CD4-positive, alpha-beta T cell treated with Interleukin-17A for 4 hours (primary cell): ENCODE measurements around the gene ELL2.

Experiments
- DNase-seq: peaks from one replicate; pipeline ENCODE4 v3.0.0-alpha.2; 2020; ENCODE audit warnings: mixed read lengths

ELL2 gene

DNA sequence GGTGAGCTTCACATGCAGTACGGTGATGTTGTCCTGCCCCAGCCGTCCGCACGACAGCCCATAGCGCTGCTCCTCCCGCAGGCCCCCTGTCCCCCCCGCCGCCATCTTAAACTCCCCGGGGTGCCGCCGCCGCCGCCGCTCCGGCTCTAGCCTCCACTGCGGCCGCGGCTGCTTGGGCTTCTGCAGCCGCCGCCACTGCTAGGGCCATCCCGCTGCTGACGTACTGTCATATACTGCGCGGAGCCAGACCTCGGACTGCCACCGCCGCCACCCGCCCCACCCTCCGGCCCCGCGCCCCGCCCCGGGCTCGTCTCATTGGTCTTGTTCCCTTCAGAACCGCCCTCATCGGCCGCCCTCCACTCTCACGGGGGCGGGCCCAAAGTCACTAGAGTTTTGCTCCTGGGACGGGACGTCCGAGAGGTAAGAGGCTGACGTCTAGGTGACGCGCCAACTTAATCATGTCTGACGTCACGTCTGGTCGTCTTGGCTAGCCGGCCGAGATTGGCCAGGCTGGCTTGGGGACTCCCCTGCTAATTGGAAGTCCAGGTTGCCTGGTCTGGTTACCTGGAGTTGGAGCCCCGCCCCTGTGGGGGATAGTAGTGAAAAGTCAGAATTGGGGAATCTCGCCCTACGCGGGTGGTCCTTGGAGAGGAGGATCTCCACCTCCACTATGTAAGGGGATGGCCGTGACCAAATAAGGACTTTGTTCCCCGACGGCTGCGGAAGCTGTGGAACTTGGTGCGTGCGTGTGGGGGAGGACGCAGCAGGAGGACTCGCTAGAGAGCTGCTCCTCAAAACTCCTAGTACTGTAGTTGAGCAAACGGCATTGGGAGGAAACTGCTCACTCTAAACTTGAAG, at the start of gene ELL2:
TSS of gene ELL2 (minus strand) at position 235 of the 858 bp plus-strand sequence. CDS start at position 105, 130 bp downstream.
- DNase-seq: peak; percentile 96

- no peak for DNase-seq
Measured at GRCh38 chr5:96008987-96009647, 47.5 kb upstream of the ELL2 start.

DNA sequence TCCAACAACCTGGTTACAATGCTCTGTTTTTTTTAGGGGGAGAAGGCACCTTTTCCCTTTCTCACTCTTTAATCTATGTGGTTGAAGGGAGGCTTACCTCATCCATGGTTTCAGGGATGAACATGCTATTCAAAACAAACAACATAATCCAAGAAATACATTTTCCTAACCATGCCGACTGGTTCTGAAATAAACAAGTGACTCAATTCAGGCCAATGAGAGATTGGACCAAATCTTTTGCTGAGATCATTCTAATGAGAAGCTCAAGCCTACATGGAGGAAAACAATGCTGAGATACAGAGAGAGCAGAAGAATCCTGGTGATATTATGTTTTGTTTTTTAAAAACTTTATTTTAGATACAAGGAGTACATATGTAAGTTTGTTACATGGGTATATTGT, 46.8 kb upstream of the ELL2 start:
- no peak for DNase-seq

GRCh38 chr5:96007051-96007450, 45.4 kb upstream of the ELL2 start:
- DNase-seq: no peak

DNA sequence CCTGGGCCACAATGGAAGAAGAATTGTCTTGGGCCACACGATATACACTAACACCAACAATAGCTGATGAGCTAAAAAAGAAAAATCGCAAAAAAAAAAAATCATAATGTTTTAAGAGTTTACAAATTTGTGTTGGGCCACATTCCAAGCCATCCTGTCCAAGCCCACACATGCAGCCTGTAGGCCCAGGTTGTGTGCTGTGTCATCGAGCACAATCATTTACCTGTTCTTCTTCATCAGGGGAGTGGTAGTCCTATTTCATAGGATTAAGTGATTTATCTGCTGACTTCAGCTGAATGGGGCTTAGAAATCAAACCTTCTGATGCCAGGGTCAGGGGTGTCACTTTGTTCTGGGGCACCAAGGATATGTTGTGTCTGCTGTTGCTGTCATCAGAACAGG, 44.6 kb upstream of the ELL2 start:
- DNase-seq: no peak

DNA sequence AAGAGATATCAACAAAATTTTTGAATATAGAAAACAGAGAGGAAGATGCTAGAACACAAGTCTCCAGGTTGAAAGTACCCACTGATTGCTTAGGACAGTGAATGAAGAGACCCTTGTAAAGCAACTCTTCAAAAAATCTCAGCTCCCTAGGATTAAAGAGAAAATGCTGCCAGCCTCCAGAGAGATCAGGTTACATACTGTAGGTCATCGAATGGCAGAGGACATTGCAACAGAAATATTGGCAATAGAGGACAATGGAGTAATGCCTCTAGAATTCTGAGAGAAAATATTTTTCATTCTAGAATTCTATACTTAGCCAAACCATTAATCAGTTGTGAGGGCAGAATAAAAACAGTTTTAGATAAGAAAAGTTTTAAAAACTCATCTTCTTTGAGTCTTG, 43.1 kb upstream of the ELL2 start:
- DNase-seq: no peak

GRCh38 chr5:96004087-96004486, 42.4 kb upstream of the ELL2 start:
- DNase-seq: no peak

DNA sequence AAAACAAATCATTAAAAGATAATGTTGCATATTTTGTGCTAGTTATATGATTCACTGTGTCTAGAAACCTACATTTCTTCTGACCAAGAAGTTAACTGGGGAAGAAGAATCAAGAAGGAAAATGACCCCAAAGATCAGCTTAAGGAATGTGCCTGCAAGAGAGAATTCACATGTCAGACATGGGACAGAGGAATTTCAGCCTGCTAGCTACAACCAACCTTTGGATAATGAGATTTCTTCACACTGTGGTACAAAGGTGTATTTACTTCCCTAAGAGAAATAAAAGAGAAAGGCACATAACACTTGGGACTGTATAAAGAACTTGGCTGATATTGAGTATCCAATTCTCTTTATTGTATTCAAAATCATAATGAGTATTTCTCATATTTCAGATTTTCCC, 39.6 kb upstream of the ELL2 start:
- no peak for DNase-seq

- no peak for DNase-seq
Measured at GRCh38 chr5:96000308-96000707, 38.7 kb upstream of the ELL2 start.

DNA sequence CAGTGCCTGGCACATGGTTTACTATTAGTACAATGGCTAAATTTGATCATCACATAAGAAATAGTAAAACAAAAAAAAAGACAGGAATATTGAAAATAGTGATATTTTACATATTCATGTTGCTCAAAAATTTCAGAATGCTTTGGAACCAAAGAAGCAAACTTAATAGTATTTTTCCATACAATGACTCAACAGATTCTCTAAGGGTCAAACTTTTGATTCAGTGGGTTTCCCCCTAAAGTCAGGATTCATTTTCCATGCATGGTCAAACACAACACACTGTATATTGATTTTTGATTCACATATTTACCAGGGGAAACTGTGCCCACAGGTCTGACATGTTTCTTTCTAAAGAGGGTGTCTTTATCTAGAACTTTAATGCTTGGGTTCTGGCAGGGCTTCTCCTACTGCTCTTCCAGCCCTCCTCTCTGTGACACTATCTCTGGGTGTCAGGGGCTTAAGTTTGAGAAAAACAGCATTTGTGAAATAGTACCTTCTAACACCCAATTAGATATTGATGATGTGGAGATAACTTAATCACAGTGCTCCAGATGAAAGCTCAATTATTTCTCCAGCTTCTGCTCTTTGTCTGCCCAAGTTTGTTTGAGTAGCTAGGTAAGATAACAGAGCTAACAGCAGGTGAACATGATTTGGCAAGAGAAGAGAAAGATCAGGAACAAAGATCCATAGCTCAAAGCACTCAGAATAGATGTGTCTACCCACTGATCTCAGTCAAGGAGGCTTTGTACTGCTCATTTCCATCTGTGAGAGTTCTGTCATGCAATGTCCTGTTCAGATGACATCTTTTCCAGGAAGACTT, 35.5 kb upstream of the ELL2 start:
- DNase-seq: no peak

DNA sequence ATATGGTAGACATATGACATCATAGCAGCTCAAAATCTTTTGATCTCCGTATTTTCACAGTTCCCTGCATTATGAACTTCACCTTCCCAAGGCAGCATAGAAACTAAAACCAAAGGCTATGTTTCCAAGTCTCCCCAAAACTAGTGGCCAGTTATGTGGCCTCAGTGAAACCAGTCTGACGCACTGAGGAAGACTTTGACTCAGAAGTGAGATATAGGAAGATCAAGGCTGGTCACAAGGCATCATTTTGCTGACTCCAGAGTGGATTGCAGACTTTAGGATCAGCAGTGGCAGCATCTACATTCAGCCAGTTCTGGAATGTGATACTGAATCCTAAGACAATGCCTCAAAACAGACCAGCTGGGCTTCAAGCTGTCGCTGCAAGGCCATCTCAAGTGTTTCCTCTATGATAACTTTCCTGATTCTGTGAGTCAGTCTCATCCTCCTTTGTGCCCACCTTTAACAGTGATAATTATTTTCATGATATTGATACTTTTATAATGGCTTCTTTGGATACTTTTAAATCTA, 34.4 kb upstream of the ELL2 start:
- no peak for DNase-seq

GRCh38 chr5:95993776-95994175, 32.1 kb upstream of the ELL2 start:
- no peak for DNase-seq

GRCh38 chr5:95993266-95993665, 31.6 kb upstream of the ELL2 start:
- DNase-seq: no peak

GRCh38 chr5:95989283-95990048, 27.8 kb upstream of the ELL2 start:
- DNase-seq: no peak

DNA sequence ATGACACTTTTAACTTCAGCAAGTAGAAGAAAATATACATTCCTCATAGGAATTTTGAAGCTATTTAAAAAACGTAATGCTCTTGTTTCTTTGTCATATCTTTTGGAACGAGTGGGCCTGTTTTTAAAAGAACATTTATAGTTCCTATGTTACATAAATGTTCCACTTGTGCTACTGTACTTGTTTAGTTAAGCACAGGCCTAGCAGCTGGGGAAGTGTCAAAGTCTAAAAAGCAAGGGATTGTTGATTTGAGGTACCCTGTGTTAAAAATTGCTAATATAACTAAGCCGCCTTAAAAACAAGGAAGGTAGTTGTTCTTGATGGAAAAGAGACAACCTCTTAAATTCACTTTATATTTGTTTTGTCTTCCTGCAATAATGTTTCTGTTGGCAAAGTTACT, 27.2 kb upstream of the ELL2 start:
- DNase-seq: no peak

- DNase-seq: no peak
Measured at GRCh38 chr5:95988094-95988493, 26.4 kb upstream of the ELL2 start.

DNA sequence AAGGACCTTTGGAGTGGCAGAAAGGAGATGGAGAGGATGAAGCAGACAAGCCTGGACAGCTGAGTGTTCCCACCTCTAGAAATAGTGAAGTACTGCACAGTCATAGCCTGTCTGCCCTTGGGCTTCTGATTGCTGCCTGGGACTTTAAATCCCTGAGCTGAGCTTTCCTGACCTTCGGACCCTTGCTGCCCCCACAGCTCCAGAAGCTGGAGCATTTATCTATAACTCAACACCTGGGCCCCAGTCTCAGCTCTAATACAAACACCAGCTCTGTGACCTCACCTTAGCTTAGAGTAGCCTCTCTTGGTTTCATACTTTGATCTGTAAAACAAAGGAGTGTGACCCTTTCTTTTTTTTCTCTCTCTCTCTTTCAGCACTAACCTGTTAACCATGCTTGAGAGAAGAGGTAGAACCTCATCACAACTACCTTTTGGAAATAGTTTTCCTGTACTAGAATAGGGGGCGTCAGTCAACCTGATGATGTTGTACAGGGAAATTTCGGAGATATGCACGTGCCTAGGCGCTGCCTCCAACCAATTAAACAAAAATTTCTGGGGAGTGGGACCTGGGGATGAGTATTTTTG, 25.4 kb upstream of the ELL2 start:
- DNase-seq: no peak

DNA sequence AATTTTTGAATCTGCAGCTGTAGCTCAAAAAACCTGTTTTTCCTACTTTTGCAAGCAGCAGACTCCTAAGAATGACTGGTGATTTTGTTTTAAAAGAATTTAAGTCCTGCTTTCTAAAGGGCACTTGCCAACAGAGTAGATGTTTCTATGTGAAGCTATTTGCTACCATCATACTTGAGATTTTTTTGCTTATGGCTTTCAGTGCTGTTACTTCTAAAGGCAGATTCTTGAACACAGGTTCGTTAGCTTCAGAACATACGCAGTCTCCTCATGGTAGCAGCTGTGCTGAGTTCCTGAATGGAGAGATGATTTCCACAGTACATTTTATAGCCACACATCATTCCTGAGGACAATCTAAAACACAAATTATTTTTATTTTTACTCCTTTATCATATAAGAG, 24.4 kb upstream of the ELL2 start:
- no peak for DNase-seq

- DNase-seq: no peak
Measured at GRCh38 chr5:95985249-95985648, 23.6 kb upstream of the ELL2 start.

GRCh38 chr5:95984287-95984938, 22.8 kb upstream of the ELL2 start:
- DNase-seq: no peak

DNA sequence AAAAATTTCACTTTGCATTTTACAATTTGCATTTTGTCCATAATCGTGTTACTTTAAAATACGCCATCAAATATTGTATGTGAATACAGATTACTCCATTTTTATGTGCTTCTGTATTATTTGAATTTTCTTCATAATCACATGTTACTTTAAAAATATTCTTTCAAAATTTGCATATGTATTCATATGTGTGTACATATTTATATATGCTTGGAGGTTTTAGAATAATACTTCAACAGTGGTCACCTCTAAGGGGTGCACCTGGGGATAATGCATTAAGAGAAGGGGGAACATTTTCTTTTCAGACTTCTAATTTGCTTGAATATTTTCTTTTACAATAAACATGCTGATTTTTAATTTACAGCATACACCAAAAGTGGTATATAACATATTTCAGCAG, 21.9 kb upstream of the ELL2 start:
- DNase-seq: no peak

DNA sequence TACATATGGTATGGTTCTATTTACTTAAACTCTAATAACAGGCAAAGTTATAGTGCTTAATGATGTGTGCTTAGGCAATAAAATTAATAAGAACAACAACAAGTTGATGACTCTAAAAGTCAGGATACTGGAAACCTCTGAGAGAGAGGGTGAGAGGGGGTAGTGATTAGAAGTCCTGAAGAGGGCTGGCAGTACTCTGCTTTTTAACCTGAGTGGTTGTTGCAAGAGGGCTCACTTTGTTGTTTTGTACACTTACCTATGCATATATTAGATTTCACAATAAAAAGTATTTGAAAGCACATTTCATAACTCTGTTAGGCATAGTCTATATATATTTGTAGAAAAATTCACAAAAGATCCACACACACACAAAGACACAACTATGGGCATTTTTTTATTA, 21.4 kb upstream of the ELL2 start:
- DNase-seq: no peak
